Measurements from ENCODE around the gene DPP4.

The DPP4 gene

DNA sequence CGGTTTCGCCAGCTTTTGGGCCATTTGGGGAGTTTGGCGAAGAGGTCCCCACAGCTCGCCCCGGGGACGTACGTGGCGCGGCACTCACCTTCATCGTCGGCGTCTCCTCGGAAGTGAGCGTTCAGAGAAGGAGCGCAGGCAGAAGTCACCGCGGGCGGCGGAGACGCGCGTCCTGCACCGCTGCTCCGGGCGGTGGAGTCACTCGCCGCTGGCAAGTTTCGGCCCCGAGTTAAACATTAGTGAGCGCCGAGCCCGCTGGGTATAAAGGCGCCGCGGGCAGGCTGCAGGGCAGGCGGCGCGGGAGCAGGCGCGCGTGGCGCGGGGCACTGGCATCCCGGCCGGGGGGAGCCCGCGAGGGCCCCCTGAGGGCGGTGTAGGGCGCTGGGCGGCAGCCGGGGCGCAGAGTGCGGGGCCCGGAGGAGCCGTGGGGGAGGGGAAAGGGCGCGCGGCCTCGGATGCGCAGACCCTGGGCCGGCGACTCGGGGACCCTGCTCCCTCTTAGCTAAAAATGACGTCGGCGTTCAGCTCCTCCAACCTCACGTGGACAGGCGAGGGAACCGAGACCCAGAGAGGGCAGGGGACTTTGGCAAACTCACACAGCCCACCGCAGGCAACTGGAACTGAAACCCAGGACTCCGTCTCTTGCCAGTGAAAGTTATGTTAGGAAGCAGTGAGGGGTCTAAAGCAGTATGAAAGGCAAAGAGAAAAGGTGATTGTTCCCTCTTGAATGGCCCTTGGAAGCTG lies at the start of gene DPP4:
DPP4 (minus strand) TSS at position 328 of the 744 bp plus-strand sequence; CDS start at position 94, 234 bp downstream.
- DNase-seq: peak; percentile 20

DNA sequence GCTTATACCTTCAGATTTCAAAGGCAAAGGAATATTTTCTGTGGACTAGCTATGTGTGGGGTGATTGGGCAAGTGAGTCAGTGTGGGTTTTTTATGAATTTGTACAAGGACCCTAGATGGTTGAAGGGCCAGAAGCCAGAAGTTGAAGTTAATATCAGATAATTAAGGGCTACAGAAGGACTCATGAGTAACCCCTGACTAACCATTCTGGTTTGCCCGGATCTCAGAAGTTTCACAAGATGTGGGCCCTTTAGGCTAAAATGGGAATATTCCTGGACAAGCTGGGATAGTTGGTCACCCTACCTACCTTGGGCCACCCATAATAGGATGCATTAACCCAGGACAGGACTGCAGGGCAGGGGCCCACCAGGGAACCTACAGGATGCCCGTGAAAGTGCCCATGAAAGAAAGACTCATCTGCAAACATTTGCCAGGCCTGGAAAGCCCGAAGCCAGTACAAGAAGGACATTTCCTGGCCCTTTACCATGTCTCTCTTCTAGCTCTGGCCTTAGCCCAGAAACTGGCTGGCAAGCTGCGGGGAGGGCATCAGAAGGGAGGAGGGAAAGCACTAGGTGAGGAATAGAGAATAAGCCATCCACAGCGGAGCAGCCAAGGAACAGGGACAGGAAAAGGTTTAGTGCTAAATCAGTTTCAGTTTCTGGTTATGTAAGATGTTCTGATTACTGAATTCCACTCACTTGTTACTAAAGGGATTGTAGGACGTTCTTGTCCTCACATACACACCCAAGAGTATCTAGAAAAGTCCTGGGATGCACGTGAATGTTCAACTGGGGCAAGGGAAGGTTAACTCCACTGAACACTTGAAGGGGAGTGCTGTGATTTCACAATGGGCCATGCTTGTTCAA lies 44.4 kb upstream of the DPP4 start:
- no peak for DNase-seq

DNA sequence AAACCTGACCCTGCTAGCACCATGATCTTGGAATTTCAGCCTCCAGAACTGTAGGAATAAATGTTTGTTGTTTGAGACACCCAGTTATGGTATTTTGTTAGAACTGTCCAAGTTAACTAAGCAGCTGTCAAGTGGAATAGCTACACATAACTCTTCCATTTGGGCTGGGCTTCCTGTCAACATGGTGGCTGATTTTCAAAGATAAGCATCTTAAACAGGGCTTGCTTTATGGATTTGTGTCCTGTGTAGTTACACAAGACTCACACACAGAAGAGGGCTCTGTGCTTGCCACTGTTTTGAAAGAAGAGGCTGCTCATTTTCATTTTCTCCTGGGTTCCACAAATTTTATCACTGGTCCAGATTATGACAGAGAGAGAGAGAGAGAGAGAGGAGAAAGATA lies 42.3 kb upstream of the DPP4 start:
- no peak for DNase-seq

DNA sequence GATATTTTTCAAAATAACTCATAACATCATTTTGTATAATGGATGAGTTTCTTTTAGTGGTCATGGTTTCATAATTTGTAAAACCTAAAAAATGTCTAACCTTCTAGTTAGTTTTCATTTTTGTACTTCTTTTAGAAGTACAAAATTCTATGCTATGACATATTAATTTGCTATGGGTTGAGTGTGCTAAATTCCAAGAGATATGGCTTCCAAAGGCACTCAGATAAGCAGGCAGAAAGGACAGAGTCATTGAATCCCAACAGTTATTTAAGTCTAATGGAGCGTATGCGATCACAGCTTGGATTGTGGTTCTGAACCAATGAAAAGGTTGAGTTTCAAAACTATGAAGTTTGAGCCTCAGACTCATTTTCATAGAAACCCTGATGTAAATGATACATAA lies 41.1 kb upstream of the DPP4 start:
- DNase-seq: no peak

DNA sequence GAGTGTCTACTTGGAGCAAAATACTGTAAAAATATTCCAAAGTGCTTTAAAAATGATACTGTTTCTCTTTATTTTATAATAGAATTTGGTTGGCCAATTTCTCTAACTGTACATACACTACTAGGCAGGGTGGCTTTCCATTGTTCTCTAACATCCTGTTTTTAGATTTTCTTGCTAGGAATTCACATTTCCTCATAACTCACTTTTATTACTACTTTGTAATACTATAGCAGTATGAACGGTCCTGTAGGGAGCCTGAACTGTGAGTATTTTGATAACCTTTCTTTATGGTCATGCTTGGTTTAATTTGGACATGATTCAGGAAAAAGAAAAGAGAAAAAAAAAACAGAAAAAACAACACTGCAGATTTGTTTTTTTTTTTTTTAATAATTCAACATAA lies 40.3 kb upstream of the DPP4 start:
- no peak for DNase-seq

DNA sequence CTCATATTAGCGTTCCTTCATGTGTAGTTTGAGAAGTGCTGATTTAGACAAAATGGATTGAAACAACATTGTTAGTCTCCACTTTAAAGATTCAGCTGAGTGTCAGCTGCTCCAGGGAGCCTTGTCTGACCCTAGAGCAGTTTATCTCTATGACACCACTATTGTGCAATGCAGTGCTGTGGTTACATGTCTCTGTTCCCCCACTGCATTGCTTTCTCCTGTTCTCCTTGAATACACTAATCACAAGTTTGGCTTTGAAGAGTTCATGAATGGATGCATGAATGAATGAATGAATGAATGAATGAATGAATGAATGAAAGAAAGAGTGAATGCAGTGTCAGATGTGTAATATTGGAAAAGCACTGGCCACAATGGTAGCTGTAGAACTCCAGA lies 39.8 kb upstream of the DPP4 start:
- no peak for DNase-seq

DNA sequence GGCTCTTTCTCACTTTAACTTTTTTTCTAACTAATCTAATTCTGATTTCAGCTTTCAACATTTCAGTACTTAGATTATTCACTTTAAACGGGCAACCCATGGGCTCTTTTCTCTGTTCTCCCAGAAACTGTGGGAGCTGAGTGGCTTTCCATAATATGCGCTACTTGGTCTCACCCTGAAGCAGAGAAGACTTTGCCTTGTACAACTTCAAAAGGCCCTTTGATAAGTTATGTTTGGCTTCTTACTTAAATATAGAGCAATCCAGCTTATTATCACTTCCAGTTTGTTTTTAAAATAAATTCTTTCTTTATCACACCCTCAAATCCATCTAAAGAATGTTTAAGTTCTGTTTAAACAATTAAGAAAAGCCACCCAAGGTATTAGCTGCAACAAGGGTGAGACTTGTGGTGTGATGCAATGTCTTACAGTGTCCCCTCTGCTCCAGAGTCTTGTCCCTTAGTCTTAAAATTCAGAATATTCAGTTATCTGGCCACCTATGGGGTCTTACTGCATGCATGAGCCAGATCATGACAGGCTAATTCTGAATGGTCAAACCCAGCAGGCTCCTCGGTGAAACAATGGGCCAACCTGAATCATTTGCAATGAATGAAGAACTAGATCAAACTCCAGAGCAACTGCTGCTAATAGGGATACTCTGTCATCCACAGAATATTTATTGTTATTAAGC lies 39.2 kb upstream of the DPP4 start:
- no peak for DNase-seq

DNA sequence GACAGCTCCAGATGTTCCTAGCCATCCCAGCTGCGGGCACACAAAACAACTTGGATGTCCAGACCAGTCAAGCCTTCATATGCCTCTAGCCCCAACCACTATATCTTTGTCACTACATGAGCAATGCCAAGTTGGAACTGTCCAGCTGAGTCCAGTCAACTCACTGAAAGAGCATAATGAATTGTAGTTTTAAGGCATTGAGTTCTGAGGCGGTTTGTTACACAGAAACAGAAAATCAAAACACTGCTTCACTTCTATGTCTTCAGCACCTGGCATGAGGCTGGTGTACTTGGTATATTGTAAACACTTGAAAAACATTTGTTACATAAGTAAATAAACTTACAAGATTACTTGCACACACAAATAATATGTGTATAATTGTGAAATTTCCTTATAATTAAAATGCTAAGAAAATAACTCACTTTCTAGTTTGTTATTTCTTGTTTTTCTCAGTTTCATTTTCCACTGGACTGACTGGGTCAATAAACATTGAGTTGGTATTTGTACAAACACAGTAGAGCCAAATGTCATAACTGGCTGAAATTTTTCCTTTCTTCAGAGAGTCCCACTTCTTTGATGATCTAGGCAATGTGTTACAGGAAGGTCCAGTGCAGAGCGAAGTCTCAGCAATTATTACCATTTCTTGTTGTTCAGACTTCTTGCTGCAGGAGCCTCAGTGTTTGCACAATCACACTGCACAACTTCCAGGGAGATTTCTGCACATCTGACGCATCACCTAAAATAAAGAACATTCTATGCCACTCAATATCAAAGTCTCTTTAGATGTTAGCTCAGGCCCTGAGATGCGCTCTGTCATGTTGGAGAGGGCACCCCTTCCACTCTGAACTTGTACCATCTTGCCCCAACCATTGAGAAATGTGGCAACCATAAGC lies 38.2 kb upstream of the DPP4 start:
- no peak for DNase-seq

DNA sequence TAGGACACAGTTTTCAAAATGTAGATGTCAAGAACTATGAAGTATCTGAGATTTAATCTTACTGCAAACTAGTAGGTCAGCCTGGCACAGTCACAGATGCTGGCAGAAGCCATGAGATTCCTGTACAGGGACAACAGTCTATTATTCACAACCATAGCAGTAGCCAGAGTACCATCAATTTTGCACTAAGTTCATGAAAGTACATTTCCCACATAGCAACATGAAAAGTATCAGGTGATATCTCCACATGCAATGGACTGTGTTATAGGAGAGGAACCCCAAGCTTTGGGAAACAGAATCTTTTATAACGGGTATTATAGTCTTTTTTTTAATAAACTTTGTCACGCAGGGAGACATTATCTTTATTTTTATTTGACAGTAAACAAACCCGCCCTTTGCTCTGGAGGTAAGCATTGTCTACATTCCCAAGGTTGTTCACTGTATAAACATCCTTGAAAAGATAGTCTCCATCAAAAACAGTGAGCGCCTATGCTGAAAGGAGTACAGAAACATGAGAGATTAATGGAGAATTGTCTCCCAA lies 33.4 kb upstream of the DPP4 start:
- DNase-seq: no peak

DNA sequence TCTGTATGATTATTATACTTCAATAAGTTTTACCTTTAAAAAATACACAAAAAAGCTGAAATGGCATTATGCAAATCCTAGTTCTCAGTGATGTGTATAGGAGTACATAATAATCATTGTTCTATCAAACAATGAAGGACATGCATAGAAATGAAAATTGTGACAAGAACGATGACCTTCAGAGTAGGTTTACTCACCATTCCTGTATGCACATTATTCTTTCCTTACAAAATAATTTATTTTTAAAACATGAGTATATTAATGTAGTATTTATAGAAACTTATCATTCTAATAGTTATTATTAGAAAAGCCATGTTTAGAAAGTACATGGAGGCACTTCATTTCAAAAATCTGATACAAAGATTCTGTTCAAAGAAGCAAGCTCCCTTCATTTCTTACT lies 32.7 kb upstream of the DPP4 start:
- DNase-seq: no peak

DNA sequence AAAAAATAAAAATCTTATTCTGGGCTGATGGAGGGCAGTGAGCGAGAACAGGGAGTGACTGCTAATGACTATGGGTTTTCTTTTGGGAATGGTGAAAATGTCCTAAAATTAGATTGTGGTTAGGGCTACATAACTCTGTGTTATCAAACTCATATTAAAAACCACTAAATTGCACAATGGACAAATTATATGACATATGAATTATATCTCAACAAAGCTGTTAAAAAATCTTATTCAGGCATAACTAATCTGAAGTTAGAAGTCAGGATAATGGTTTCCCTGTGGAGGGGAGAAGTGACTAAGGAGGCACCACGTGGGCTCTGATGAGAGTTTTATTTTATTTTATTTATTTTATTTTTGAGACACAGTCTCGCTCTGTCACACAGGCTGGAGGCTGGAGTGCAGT lies 32.1 kb upstream of the DPP4 start:
- DNase-seq: no peak

DNA sequence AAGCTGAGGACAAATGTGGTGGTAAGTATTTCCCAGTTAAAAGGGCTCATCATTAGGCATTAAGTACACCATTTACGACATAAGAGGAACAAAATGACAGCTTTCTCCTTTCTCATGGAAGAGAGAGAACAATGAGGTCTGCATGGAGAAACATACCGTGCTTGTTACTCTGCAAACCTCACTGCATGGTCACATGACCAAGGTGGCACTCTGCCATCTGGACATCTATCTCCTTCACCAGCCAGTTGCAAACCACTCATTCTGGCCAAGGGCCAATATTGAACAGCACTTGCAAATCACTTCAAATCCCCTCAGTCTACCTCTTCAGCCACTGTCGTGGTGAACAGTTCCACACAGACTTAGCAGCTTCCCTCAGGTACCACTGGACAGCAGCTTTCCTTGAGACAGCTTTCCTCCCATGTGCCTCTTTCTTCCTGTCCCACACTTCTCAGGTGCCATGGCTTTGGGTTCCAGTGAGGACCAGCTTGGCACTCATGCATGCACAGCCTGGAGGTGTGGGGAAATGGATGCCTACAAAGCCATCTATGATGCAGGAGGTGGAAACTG lies 29.5 kb upstream of the DPP4 start:
- DNase-seq: peak; percentile 84

DNA sequence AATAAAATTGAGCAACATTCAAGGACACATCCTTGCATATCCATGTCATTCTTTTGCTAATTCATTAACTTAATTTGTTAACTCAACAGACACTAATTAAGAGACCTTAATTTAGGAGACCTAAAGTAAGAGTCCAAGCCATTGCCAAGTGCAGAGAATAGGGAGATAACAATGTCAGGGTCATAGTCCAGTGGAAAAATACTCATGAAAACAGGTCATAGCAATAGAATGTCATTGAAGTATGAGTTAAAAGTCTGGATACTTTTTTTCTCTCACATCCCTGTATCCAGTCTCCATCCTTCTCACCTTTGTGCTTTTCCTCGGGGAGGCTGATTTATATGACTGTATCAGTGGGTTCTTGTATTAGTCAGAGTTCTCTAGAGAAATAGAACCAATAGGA lies 26.6 kb upstream of the DPP4 start:
- no peak for DNase-seq

DNA sequence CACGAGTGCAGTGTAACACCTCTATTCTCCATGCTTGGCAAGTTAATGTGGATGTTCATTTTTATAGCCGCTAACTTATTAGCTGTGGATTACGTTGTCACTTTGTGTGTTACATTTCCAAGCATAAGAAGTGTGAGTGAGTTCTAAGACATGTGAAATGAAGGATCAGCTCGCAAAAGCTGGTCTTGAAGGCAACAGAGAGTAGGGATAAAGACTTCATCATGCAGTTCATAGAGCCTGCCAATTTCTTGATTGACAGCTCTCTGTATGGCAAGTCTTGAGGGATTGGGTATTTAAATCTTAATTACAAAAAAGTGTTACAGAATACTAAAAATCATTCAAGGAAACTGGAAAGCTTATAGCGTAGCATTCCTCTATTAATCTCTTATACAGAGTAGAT lies 25.8 kb upstream of the DPP4 start:
- DNase-seq: no peak

DNA sequence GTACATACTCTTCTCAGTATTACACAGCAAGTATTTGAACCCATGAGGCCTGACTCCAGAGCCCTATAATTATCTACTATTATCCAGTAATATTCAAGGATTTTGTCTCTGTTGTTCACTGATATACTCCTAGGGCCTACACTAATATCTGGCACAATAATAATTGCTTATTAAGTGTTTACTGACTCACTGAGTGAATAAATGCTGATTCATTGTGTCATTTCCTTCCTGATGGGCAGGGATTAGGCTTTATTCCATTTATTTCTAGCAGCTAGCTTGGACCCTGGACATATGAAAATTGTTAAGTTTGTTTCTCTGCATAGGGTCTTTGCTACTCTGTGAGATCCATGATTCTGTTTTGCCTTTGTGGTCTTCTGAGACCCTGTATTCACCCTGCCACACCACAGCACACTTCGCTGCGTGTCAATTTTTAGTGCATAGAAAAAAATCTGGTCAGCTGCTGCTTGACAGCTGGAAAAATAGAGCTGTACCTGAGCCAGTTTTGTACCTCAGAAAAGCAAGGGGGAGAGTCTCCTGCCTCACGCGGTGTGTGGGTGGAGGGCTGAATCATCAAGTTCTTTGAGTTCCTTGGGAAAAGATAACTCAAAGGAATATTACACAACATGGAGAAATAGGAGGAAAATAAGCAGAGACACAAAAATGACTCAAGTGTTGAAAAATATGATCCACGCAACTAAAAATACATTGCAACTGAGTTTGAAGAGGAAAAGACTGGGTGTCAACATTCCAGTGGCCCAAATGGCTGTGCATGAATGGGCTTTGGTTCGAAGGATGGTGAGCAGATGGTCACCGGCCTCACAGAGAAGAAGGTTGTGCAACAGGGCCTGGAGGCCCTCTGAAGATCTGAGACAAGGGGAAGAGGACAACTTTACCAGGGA lies 18.9 kb upstream of the DPP4 start:
- no peak for DNase-seq

DNA sequence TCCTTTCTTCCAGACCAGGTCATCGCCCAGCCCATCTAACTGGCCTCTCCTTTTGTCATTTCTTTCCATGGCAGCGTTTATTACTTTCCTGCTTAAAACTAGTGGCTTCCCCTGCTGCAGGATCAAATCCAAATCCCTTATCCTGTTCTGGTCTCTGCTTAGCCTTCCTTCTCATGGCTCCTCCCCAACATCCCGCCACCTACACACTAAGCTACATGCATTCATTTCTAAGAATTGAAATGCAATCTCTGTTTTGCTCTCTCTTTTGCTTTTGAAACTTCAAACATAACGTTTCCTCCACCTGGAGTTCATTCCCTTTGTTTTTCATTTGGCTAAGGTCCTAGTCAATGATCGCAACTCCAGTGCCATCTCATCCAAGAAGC lies 18.0 kb upstream of the DPP4 start:
- no peak for DNase-seq

DNA sequence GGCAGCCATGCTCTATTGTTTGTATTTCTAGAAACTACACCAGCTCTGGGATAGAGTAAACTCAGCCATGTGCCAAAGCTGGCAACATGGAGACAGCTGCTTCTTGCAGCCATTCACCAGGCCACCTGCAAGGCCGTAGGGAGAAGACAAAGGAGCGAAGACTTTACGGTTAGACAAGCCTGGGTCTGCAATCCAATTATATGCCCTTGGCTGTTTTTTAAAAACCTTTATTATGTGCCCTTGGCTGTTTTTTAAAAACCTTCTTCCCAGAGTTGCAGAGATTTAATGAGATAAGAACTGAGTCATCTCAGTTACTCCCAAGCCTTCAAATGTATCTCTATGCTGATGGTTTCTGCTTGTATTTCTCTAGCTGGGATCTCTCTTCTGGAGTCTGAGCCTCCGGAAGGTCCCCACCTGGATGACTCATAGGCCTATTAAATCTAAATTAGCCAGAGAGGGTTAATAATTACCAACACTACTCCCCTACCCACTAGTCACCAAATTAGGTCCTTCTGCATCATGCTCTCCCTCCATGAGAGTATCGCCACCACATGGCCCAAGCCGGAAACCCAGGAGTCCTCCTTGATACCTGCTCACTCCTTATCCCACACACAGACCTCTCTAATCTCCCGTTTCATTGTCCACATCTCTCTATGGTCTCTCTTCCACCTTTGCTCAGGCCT lies 17.5 kb upstream of the DPP4 start:
- no peak for DNase-seq

DNA sequence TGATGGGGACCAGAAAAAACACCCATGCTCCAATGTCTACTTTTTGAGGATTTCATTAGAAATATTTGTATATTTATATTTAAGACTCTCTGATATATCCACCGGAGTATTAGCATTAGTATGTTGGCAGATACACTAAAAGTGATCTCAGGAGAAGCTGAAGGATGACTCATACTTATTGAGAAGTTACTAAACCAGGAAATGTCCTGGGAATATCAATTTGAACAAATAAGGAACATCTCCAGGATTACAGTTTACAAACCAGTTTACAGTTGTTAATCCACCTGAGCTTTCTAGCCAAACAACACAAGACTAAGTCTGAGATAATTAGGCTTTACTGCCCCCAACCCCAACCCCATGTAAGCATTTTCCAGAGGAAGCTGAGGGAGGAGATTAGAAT lies 16.1 kb upstream of the DPP4 start:
- DNase-seq: no peak

DNA sequence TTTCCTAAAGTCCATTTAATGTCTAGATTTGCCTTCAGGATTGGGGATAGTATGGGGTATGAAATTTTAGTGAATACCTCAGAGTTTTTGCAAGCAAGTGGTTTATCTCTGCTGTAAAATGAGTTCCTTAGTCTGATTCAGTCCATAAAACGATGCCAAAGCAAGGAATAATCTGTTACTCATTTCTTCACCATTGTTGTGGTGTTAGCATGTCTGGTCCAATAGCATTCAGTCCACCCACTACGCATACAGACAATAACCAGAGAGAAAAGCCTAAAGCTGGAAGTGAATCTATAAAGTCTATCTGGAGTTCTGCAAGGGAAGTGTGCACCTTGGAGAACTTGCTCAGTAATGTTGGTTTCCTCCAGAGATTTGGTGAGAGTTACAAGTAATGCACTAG lies 12.9 kb upstream of the DPP4 start:
- no peak for DNase-seq

DNA sequence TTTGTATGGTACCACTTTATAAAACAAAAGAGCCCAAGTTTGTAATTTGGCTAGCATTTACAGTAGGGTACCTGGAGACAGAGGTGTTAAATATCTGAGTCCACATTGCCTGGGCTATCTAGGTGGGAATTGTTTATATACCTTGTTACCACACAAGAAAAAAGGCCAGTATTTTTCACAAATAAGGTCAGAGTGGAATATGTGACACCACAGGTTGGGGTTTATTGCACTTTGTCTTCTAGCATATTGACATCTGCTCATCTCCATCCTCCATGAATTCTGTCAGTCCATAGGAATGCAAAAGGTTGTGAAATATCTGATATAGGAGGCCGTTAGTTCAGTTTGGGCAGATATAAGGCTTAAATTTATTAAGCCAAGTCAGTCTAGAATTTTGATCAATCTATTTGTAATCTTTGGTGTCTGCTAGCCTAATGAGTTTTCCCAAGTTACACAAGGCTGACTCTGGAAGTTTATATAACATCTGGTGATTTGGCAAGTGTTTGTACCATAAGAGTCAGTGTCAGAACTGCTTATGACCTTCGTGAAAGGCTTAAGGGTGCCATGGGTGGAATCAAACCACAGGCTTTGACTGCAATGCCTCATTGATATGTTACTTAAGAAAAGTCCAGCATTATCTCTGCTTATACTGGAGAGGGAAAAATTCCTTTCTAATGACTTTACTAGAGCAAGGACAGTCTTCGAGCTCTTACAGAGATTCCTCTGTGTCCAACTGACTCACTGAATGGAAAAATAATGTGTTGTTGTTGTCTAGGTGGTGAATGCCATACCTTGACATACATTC lies 11.3 kb upstream of the DPP4 start:
- no peak for DNase-seq

Measured in NCI-H1105 (cell line).